Measurements from ENCODE around the gene PHKG1.

DNA sequence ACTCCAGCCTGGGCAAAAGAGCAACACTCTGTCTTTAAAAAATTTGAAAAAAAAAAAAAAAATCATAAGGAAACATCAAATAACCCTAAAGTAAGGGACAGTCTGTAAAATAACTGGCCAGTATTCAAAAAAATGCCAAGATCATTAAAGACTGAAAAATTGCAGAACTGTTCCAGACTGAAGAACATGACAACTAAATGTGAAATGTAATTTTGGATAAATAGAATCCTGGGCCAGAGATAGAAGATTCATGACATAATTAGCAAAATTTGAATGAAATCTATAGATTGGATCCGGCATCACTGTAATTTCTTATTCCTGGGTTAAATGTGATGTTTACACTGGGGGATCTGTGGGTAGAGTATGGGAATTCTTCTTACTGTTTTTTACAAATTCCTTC is 44.5 kb downstream of the PHKG1 start:
- no peak for TF ChIP-seq POLR2A (IDR thresholded peaks at IDR 0.05)
- TF ChIP-seq, protein P1, sequence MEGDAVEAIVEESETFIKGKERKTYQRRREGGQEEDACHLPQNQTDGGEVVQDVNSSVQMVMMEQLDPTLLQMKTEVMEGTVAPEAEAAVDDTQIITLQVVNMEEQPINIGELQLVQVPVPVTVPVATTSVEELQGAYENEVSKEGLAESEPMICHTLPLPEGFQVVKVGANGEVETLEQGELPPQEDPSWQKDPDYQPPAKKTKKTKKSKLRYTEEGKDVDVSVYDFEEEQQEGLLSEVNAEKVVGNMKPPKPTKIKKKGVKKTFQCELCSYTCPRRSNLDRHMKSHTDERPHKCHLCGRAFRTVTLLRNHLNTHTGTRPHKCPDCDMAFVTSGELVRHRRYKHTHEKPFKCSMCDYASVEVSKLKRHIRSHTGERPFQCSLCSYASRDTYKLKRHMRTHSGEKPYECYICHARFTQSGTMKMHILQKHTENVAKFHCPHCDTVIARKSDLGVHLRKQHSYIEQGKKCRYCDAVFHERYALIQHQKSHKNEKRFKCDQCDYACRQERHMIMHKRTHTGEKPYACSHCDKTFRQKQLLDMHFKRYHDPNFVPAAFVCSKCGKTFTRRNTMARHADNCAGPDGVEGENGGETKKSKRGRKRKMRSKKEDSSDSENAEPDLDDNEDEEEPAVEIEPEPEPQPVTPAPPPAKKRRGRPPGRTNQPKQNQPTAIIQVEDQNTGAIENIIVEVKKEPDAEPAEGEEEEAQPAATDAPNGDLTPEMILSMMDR (IDR thresholded peaks at IDR 0.05), result no peak
